SKM-1 (cell line): ENCODE data around the gene ADAT3.

Experiments used
- DNase-seq: peaks from one replicate; lab custom pipeline; 2025; ENCODE audit not compliant: unreplicated experiment; lab: John Stamatoyannopoulos, UW

ADAT3 gene

DNA sequence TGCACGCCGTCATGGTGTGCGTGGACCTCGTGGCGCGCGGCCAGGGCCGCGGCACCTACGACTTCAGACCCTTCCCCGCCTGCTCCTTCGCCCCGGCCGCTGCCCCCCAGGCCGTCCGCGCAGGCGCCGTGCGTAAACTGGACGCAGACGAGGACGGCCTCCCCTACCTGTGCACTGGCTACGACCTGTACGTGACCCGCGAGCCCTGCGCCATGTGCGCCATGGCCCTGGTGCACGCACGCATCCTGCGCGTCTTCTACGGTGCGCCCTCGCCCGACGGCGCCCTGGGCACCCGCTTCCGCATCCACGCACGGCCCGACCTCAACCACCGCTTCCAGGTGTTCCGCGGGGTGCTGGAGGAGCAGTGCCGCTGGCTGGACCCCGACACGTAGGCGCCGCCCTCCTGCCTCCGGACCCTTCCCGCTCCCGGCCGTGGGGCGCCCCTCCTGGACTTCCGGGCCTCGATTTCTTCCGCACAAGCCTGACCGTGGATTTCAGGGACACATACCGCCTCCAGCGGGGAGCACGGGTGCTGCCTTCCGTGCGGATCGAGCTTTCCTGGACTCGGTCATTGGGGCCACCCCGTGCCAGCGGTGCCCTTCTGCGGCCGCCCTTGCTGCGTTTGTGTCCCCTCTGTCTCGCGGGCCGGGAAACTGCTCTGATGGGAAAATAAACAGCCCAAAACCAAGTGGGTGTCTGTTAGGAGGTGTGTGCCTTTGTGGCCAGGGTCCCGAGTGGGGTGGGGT is 7.7 kb downstream of the ADAT3 start:
- DNase-seq, result no peak

DNA sequence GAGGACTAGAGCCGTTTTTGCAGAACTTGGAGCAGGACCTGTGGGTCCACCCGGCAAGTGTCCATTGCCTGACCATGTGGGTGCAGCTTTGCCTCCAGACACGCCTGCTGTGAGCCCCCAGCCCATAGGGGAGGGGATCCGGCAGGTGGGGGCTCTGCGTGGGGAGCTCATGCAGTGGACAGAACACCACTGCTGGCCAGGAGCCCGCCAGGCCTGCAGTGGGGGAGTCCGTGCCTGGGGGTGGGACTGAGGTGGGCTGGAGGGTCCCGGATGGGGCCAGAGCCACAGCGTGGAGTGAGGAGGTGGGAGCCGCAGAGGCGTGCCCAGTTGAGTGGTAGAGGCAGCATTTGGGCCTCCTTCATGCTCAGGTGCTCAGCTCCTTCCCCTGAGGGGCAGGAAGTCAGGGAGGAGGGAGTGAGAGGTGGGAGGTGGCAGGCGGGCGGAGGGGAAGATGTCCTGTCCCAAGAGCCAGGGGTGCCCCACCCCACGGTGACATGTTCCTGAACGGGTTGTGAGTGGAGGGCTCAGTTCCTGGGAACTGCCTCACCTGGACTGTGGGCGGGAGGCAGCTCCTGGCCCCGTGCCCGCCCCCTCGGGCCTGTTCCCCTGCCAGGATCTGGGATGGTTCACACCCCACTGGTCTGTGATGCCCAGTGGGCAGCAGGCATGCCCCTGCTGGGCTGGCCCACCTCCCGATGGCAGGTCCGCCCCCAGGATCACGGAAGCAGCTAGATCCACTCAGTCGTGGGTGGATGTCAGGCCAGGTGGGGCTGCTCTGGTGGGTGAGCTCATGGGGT is 8.8 kb downstream of the ADAT3 start:
- no peak for DNase-seq

DNA sequence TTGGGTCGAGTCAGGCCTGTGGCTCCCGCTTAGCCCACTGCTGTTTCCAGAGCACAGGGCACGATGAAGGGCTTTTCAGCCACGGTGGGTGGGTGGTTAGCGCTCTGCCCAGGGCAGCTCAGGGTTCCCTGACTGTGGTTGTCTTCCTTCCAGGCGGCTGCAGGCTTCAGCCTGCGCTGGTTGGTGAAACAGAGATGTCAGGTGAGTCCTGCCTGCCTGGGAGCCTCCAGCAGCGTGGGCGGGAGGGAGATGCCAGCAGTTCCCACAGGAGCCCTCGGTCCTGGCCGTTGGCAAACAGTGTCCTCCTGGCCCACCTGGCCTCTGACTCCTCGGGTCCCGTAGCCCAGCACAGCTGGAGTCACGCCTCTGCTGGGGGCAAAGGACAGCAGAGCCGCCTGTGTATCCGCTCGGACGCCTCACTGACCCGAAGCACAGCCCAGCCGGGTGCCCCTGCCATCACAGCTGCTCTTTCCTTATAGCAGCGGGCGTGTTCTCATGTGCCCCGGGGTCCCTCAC is 9.7 kb downstream of the ADAT3 start:
- DNase-seq, result no peak

DNA sequence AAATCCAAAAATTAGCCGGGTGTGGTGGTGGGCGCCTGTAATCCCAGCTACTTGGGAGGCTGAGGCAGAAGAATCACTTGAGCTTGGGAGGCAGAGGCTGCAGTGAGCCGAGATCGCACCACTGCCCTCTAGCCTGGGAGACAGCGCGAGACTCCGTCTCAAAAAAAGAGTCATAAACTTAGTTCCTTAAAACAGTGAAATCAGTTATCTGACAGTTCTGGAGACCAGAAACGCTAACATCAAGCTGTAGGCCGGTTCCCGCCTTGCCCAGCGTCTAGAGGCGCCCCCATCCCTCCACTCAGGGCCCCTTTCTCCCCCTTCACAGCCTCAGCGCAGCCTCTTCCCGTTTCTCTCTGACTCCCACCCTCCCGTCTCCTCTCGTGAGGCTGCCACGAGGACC is 11.9 kb downstream of the ADAT3 start:
- no peak for DNase-seq

DNA sequence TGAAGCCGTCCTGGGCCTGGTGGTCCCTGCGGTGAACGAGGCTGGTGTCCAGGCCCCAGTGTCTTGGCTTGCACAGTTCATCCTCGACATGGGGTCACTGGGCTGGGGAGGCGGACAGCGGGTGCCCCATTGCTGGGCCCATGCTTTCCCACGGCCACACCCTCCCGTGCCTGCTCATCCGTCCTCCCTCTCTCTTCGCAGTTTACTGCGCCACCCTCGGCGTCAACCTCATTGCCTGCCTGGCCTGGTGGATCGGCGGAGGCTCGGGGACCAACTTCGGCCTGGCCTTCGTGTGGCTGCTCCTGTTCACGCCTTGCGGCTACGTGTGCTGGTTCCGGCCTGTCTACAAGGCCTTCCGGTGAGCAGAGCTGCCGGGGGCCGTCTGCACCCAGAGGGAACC is 12.7 kb downstream of the ADAT3 start:
- DNase-seq, result no peak

DNA sequence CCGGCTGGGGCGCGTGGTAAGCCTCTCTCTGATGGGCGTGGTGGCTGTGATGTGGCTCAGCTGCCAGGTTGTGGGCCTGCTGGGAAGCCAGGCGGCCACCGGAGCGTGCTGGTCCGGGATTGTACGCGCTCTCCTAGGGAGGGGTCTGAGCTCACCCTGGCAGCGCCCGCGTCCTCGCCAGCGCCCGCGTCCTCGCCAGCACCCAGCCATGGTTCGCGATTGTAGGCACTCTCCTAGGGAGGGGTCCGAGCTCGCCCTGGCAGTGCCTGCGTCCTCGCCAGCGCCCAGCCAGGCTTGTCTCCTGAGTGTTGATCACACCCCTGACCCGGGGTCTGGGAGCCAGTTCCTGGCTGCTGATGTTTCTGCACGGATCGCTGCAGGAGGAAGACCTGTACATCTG is 13.8 kb downstream of the ADAT3 start:
- no peak for DNase-seq

DNA sequence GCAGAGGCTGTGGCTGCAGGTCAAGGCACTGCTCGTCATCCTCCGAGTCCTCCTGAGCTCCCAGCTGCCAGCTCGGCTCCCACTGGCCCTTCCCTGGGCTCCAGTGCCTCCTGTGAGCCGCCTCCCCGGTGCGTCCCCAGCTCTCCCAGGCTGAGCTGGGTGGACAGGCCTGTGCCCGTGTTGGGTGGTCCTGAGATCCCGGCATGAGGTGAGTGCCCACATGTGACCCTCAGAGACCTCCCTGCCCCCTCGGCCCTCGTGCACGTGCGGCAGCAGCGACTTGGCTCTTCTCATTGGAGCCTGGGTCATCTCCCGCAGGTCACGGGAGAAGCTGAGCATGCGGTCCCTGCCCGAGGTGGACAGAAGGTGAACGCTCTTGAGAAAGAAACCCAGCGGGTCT is 15.4 kb downstream of the ADAT3 start:
- no peak for DNase-seq

DNA sequence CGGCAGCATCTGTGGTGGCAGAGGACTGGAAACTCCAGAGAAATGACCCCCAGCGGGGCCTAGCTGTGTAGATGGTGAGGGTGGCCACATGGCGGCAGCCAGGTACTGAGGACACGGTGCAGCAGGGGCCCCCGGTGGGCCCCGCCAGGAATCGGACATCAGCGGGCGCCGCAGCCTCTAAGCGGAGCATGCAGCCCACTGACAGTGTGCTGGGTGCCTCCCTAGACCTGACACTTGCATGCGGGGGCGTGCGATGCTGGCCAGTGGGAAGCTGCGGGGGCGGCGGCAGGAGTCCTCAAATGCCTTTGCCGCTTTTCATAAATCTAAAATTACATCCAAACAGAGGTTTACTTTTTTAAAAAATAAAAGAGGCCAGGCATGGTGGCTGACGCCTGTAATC is 16.1 kb downstream of the ADAT3 start:
- no peak for DNase-seq

DNA sequence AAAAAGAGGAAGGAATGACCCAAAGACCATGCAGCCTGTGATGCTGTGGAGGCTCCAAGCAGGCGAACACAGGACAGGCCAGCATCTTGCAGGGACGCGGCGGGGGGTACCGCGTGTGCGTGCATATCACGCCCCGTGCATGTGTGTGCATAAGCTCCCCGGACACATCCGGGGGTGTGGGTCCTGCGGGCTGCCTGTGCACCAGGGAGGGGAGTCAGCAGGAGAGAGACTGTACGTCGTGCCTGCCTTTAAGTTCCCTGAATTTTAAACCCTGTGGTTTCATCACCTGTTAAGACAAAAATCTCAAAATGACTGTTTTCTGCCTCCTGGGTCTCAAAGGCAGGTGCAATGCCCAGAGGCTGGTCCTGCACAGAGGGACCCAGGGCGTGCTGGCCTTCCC is 16.6 kb downstream of the ADAT3 start:
- no peak for DNase-seq

DNA sequence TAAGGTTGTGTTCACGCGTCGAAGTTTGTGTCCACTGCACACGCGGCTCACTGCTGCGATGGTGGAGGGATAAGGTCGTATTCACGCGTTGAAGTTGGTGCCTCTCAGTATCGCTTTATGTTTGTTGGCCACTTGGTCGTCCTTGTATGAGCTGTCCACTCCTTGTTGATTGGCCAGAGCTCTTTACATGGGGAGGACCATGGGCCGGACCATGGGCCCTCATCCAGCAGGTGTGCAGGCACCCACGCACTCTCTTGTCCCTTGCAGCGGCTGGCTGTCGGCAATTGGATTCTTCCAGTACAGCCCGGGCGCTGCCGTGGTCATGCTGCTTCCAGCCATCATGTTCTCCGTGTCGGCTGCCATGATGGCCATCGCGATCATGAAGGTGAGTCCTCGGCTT is 17.6 kb downstream of the ADAT3 start:
- DNase-seq, result no peak

DNA sequence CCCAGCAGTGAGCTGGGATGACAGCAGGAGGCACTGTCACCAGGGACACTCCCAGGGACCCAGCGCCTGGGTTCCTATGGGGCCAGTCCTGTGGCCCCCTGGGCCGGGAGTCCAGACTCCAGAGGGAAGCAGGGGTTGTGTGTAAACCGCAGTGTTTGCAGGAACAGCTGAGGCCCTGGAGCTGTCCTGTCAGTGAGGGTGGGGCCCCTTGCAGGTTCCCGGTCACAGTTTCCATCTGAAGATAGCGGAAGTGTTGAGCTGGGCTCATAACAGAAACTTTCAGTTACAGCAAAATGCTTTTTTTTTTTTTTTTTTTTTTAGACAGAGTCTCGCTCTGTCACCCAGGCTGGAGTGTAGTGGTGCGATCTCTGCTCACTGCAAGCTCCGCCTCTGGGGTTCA is 18.1 kb downstream of the ADAT3 start:
- no peak for DNase-seq

DNA sequence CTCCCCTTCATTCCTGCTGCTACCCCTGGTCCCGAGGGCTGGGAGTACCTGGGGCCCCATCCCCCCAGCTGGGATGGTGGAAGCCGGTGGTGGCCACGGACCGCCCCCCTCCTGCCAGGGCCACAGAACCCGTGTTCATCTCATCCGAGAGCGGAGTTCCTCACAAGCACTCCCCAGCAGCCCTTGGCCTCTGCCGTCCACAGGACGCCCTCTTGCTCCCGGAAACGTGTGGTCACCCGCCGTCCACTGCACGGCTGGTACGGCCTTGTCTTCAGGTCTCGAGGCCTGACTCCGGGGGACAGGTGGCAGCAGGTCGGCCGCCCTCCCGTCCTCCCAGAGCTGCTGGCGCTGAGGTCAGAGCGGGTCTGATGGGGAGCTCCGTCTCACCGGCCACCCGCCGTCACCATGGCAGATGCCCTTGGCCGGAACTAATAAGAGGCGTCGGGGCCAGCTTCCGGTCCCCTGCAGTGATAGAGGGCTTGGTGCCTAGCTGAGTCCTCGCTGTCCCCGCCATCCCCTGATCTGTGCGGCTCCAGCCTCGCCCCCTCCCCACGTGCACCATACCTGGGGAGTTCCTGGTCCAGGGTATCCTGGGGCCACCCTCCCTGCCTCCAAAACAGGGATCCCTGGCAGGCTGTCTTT is 19.2 kb downstream of the ADAT3 start:
- DNase-seq, result no peak

DNA sequence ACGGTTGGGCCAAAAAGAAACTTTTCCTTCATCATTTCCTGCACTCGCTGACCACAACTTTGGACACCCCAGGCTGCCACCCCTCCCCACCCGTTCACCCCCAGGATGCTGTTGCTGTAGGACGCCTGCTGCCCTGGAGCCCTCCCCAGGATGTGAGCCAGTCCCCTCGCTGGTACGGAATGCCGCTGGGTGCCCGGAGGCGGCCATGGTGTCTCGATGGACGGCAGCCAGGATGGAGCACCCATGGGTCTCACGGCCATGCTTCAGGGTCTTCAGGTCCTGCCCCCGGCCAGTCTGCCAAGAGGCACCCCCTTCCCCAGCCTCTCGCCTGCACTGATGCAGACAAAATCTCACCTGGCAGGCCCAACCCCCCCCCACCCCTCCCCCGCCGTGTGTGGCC is 20.3 kb downstream of the ADAT3 start:
- DNase-seq, result no peak

DNA sequence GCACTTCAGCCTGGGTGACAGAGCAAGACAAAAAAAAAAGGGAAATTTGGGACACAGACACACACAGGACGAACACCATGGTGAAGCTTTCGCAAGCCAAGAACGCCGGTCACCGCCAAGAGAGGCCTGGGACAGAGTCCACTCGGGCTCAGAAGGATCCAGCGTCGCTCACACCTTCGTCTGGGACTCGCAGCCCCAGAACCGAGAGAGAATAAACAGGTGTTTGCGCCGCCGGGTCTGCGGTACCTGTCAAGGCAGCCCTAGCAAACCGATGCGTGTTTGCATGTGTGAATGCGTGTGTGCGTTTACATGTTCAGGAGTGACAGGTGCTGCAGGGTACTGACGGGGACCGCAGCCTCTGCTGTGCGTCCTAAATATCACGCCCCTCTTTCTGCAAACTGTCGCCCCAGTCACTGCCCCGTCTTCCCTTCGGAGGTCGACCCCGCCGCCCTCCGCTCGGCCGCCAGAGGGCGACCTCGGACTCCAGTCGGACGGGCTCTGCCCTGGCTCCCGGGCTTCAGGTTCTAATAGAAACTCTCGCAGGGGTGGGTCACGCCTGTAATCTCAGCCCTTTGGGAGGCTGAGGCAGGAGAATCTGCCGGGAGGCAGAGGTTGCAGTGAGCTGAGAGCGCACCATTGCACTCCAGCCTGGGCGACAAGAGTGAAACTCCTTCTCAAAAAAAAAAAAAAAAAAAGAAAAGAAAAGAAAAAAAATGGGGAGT is 24.0 kb downstream of the ADAT3 start:
- no peak for DNase-seq

DNA sequence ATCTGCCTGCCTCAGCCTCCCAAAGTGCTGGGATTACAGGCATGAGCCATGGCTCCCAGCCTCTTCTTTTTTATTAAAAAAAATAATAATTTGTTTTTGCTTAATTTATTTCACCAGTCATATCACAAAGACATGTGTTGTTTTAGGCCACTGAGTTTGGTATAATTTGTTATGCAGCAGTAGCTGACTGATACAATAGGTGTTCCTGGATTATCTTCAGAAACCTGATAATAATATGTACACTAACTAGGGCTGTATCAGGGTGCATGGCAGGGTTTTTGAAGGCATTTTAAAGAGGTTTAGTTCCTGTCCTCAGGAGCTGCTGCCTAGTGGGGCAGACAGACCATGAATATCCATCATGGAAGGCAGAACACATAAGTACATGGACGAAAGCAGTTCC is 26.2 kb downstream of the ADAT3 start:
- DNase-seq, result no peak

DNA sequence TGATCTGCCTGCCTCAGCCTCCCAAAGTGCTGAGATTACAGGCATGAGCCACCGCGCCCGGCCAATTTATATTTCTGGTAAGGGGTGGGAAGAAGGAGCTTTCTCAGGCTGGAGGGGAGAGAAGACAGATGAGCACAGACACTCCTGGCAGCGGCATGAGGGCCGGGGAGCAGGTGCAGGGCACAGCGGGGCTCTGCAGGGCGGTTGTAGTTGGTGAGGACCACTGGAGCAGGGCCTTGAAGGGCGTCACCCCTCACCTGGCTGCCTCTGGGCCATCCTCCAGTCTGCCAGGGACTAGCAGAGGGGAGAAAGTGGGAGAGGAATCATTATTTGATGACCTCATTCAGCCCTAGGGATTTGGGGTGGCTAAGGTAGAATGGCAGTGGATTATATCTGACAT is 27.2 kb downstream of the ADAT3 start:
- DNase-seq, result no peak

DNA sequence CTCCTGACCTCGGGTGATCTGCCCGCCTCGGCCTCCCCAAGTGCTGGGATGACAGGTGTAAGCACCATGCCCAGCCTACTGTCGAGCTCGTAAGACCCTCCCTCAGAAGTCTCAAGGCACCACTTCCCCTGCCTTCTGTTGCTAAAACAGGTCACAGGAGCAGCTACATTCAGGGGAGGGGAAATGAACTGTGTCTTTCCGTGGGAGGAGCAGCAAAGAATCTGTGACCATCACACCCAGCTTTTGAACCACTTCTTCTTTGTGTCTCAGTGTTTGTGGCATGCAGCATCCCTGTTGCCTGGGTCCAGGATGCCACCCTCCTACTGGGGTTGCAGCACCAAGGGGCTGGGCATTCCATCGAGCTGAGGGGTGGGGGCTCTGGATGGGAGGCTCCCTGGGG is 28.0 kb downstream of the ADAT3 start:
- no peak for DNase-seq

DNA sequence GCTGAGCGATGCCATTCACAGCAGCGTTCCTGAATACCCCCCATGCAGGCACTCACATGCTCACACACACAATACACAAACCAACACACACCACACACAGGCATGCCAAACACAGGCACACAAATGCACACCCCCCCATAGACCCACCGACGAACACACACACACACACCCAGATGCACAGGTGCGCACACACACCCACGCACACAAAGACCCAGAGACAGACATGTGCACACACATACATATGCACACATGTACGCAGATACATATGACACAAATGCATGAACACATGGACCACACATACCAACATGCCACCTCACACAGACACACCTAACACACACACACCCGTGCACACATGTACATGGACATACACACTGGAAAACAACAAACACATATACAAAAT is 28.7 kb downstream of the ADAT3 start:
- no peak for DNase-seq

DNA sequence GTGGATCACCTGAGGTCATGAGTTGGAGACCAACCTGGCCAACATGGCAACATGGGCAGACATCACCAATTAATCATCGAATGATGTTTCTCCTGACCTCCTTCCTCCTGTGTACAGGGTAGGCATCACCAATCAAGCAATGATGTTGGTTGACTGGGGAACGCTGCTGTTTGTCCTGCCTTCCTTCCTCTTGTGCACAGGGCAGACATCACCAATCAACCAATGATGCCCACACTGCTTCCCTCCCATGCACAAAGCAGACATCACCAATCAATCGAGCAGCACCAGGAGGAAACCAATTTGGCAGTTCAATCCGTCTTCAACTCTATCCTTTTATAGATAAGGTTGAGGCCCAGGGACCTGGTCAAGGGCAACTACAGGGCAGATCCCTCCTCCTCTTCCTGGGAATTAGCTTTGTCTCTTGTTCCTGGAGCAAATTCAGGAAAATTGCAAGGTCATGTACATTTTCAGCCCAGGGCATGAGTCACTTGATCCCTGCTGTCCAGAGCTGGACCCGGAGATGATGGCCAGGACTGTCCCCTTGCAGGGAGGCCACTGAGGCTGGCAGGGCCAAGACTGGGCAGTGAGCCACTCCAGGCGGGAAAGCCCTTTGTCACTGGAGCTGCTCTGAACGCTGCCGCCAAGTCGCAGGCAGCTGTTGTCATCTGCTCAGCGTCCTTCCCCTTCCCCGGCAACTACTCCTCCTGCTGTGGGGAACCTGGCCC is 30.4 kb downstream of the ADAT3 start:
- no peak for DNase-seq

DNA sequence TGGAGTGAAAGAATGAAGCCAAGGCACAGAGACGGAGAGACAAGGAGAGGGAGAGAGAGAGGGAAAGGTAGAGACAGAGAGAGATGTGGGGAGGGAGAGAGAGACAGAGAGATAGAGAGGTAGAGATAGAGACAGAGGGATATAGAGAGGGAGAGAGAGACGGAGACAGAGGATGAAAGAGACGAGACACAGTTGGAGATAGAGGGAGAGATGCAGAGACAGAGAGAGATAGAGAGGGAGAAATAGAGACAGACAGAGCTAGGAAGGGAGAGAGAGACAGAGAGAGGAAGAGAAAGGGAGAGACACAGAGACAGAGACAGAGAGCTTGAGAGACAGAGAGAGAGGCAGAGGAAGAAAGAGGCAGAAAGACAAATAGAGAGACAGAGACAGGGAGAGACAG is 31.2 kb downstream of the ADAT3 start:
- no peak for DNase-seq
